Sigmoid colon (tissue), 4 donors: Measurements from ENCODE around the gene TBC1D21.

Experiments used
- CTCF ChIP-seq, 4 experiments: fragments of 450-650 bp in 3 of 4; fragments of 200-600 bp in 1 of 4; IDR thresholded peaks; one replicate each; pipeline ENCODE4 v1.5.1; 2016 to 2019; ENCODE audit warnings: antibody characterized with exemption in 4 of 4, mild to moderate bottlenecking in 3 of 4, moderate library complexity in 2 of 4
- EP300 ChIP-seq, 4 donors: sonication (generic); formaldehyde crosslinking; IDR thresholded peaks; one replicate each; pipeline ENCODE4 v1.6.1; 2017; ENCODE audit warnings: antibody characterized with exemption in 4 of 4
- POLR2A ChIP-seq, 2 donors: fragments of 450-650 bp; IDR thresholded peaks; one replicate each; pipeline ENCODE4 v1.6.1; 2016; ENCODE audit warnings: antibody characterized with exemption in 2 of 2, mild to moderate bottlenecking in 2 of 2, moderate library complexity in 2 of 2
- POLR2AphosphoS5 ChIP-seq, 4 donors: sonication (generic); formaldehyde crosslinking; IDR thresholded peaks; one replicate each; pipeline ENCODE4 v1.6.1; 2017; ENCODE audit warnings: antibody characterized with exemption in 4 of 4

- TF ChIP-seq EP300 (IDR thresholded peaks at IDR 0.05) (no peak), CTCF (IDR thresholded peaks at IDR 0.05) (no peak), POLR2AphosphoS5 (IDR thresholded peaks at IDR 0.05) (no peak), POLR2A (IDR thresholded peaks at IDR 0.05) (no peak)
Observed at GRCh38 chr15:73937726-73938125, 64.4 kb downstream of the TBC1D21 start.
